CD4-positive, alpha-beta T cell (primary cell): ENCODE data around the gene UGT1A10. TPM values are rescaled to one million over a fixed set of nuclear protein-coding genes. Genes with fewer than 3 reads are reported as not detected.

ENCODE experiments used
- ATAC-seq: fragments of 200-7000 bp; cut with Tn5 transposase; one replicate; pipeline ENCODE4 v1.10.0; 2022; ENCODE audit warnings: mild to moderate bottlenecking; ENCODE audit not compliant: poor library complexity
- CTCF ChIA-PET: fragments of 350-600 bp; sonication (Branson Sonifier 250); formaldehyde crosslinking; loops from one replicate; lab custom pipeline; 2021; ENCODE audit warnings: antibody characterized with exemption, inconsistent platforms; lab: Charles Lee
- POLR2A ChIA-PET: fragments of 350-600 bp; sonication (Branson Sonifier 250); formaldehyde crosslinking; loops from one replicate; lab custom pipeline; 2021; ENCODE audit warnings: antibody characterized with exemption, inconsistent platforms; lab: Charles Lee
- DNase-seq, 14 experiments: peaks; one replicate each; pipeline ENCODE4 v3.0.0-alpha.2; 2013 to 2020; ENCODE audit warnings: mixed read lengths in 2 of 14
- H3K27ac ChIP-seq, 2 donors: one replicate each; pipeline versions ENCODE4 v1.5.1 to v1.7.0; 2013; ENCODE audit warnings: low read length in 2 of 2, low read depth in 1 of 2, mild to moderate bottlenecking in 1 of 2
- H3K27me3 ChIP-seq, 2 experiments: 1 replicate in 1 of 2; 2 replicates in 1 of 2; pipeline versions ENCODE4 v1.6.1 to v1.7.0; 2013; ENCODE audit warnings: low read length in 2 of 2, control low read depth in 1 of 2, mild to moderate bottlenecking in 1 of 2, moderate library complexity in 1 of 2; ENCODE audit not compliant: insufficient read depth in 2 of 2, control insufficient read depth in 1 of 2
- H3K36me3 ChIP-seq: one replicate; pipeline ENCODE4 v1.6.1; 2013; ENCODE audit warnings: low read length, control low read depth; ENCODE audit not compliant: insufficient read depth
- H3K4me1 ChIP-seq: one replicate; pipeline ENCODE4 v1.6.1; 2013; ENCODE audit warnings: low read length, control low read depth; ENCODE audit not compliant: insufficient read depth
- H3K4me3 ChIP-seq: one replicate; pipeline ENCODE4 v1.5.1; 2013; ENCODE audit warnings: mild to moderate bottlenecking, low read length, moderate library complexity
- H3K9me3 ChIP-seq, 2 experiments: 1 replicate in 1 of 2; 2 replicates in 1 of 2; pipeline versions ENCODE4 v1.6.1 to v1.7.0; 2013; ENCODE audit warnings: low read length in 2 of 2, mild to moderate bottlenecking in 2 of 2, control low read depth in 1 of 2, moderate library complexity in 1 of 2; ENCODE audit not compliant: control insufficient read depth in 1 of 2, insufficient read depth in 1 of 2
- H3K27ac Mint-ChIP-seq: one replicate; pipeline ENCODE4 v1.8.0; 2020; ENCODE audit warnings: mixed read lengths
- H3K27me3 Mint-ChIP-seq: one replicate; pipeline ENCODE4 v1.8.0; 2021; ENCODE audit warnings: mixed read lengths
- H3K36me3 Mint-ChIP-seq: one replicate; pipeline ENCODE4 v1.8.0; 2021; ENCODE audit warnings: low read depth, mixed read lengths
- H3K4me1 Mint-ChIP-seq: one replicate; pipeline ENCODE4 v1.8.0; 2021; ENCODE audit warnings: low read depth, mixed read lengths
- H3K4me3 Mint-ChIP-seq: one replicate; pipeline ENCODE4 v1.8.0; 2020; ENCODE audit warnings: mild to moderate bottlenecking, mixed read lengths
- H3K9me3 Mint-ChIP-seq: one replicate; pipeline ENCODE4 v1.8.0; 2020; ENCODE audit warnings: mixed read lengths
- intact Hi-C, 2 experiments: fragments of 100-400 bp; cut with DNase I in 1 of 2; cut with micrococcal nuclease in 1 of 2; formaldehyde crosslinking; loops; one replicate each; pipeline versions ENCODE4 v1.15.1 to v1.9.0; 2023 to 2025; cut with DNase I, micrococcal nuclease
- total RNA-seq, 174 experiments: library from RNA in 2 of 174; stranded (reverse) in 2 of 174; gene quantifications; one replicate each; pipeline ENCODE4 v1.2.3 and lab custom pipeline; 2021 to 2026
- TF ChIP-seq, protein P1 (sequence below): fragments of 200-600 bp; IDR thresholded peaks from one replicate; pipeline ENCODE4 v1.8.0; 2022; ENCODE audit warnings: antibody characterized with exemption, mild to moderate bottlenecking

UGT1A10 gene
- total RNA-seq, 2 experiments from 2014 or later = not detected

DNA sequence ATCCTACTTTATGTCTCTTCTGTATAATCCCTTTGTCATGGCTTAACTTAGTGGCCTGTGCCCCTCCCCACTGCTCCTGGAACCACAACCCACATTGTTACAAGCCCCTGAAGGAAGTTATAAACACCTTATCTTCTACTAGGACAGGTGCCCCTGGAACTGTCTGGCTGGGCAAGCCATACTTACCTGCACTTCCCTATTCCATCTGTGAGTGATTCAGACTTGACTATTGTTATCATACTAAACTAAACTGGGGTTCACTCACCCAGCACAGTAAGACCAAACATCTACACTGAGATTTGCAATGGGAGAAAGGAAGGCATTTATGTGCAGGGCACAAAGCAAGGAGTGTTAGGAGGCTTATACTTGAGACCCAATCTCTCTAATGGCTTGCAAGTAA, 52.8 kb downstream of the UGT1A10 start:
- Mint-ChIP-seq H3K36me3 (no peaks in the 10 kb centered on the region), H3K27me3 (peaks cover 11% of the 10 kb centered on the region), H3K4me3 (no peak overlapping the region), H3K27ac (no peak overlapping the region), H3K4me1 (no peaks in the 10 kb centered on the region), H3K9me3 (no peaks in the 10 kb centered on the region)
- ATAC-seq (no peak), DNase-seq (no peak)
- H3K36me3 ChIP-seq = no peaks in the 10 kb centered on the region
- no peak overlapping the region for H3K27ac ChIP-seq
- peaks cover 0 to 4% of the 10 kb centered on the region in 2 experiments for H3K9me3 ChIP-seq
- peaks cover 2 to 7% of the 10 kb centered on the region in 2 experiments for H3K27me3 ChIP-seq
- CTCF ChIA-PET = no interaction called here
- TF ChIP-seq, protein P1, sequence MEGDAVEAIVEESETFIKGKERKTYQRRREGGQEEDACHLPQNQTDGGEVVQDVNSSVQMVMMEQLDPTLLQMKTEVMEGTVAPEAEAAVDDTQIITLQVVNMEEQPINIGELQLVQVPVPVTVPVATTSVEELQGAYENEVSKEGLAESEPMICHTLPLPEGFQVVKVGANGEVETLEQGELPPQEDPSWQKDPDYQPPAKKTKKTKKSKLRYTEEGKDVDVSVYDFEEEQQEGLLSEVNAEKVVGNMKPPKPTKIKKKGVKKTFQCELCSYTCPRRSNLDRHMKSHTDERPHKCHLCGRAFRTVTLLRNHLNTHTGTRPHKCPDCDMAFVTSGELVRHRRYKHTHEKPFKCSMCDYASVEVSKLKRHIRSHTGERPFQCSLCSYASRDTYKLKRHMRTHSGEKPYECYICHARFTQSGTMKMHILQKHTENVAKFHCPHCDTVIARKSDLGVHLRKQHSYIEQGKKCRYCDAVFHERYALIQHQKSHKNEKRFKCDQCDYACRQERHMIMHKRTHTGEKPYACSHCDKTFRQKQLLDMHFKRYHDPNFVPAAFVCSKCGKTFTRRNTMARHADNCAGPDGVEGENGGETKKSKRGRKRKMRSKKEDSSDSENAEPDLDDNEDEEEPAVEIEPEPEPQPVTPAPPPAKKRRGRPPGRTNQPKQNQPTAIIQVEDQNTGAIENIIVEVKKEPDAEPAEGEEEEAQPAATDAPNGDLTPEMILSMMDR = no peak
- no peaks in the 10 kb centered on the region for H3K4me1 ChIP-seq
- POLR2A ChIA-PET = no interaction called here
- no peak overlapping the region for H3K4me3 ChIP-seq
- intact Hi-C loops = no loop called here

DNA sequence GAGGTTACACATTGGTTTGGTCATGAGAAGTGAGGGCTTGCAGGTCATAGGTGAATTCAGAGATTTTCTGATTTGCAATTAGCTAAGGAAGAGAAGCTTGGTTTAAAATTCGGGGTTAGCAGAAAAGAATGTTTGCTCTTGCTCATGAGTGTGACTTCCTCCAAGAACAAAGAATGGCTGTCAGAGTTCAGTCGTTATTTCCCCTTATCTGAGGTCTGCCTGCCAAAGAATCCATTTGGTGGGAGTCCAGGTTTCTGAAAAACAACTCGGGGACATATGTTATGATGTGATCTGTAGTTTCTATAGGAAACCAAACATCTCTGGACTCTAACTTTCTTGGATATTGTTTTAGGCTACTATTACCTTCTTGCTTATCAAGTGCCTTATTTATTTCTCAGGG, 53.3 kb downstream of the UGT1A10 start:
- Mint-ChIP-seq H3K9me3 (no peaks in the 10 kb centered on the region), H3K36me3 (no peaks in the 10 kb centered on the region), H3K27me3 (peaks cover 11% of the 10 kb centered on the region), H3K4me1 (no peaks in the 10 kb centered on the region), H3K4me3 (no peak overlapping the region), H3K27ac (no peak overlapping the region)
- Histone ChIP-seq H3K9me3 (peaks cover 0 to 4% of the 10 kb centered on the region in 2 experiments), H3K4me3 (no peak overlapping the region), H3K4me1 (no peaks in the 10 kb centered on the region), H3K27me3 (peaks cover 2 to 7% of the 10 kb centered on the region in 2 experiments), H3K27ac (no peak overlapping the region), H3K36me3 (no peaks in the 10 kb centered on the region)
- DNase-seq (no peak), ATAC-seq (no peak)
- CTCF ChIA-PET = no interaction called here
- TF ChIP-seq, protein P1 = no peak
- intact Hi-C loops = no loop called here
- POLR2A ChIA-PET = no interaction called here

DNA sequence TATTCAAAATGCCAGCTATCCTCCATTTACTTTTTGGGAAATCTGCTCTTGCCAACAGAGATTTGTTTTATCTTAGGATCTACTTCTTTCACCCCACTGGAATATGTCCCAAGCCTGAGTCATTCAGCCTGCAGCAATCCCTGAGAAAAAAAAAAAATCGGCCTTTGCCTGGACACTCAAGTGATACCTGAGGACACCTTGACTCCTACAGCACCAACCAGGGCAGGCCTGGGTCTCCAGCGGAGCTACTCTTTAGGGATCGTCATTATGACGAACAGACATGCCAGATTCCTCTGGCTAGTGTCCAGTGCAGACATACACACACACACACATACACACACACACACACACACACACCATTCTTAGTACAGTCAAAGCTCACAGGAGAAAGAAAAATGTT, 54.2 kb downstream of the UGT1A10 start:
- Mint-ChIP-seq H3K4me3 (no peak overlapping the region), H3K36me3 (no peaks in the 10 kb centered on the region), H3K4me1 (no peaks in the 10 kb centered on the region), H3K27ac (no peak overlapping the region), H3K27me3 (peaks cover 11% of the 10 kb centered on the region), H3K9me3 (no peaks in the 10 kb centered on the region)
- no peaks in the 10 kb centered on the region for H3K4me1 ChIP-seq
- ChIA-PET POLR2A (no interaction called here), CTCF (no interaction called here)
- intact Hi-C loops = no loop called here
- DNase-seq (no peak), ATAC-seq (no peak)
- peaks cover 0 to 4% of the 10 kb centered on the region in 2 experiments for H3K9me3 ChIP-seq
- H3K36me3 ChIP-seq = no peaks in the 10 kb centered on the region
- H3K27me3 ChIP-seq = peaks cover 2 to 7% of the 10 kb centered on the region in 2 experiments
- no peak overlapping the region for H3K4me3 ChIP-seq
- TF ChIP-seq, protein P1 = no peak
- H3K27ac ChIP-seq = no peak overlapping the region
